Measurements from ENCODE around the gene SLC22A4.

Gene SLC22A4

GRCh38 chr5:132283423-132284043, 10.7 kb upstream of the SLC22A4 start:
- no CpG with 5 or more reads among the region's 5 CpGs for WGBS (ENCODE audit: extremely low coverage, insufficient coverage, insufficient read length)
- no peak overlapping the region for H3K18ac ChIP-seq (ENCODE audit: low read length)

GRCh38 chr5:132289097-132289496, 5.1 kb upstream of the SLC22A4 start:
- no peaks in the 10 kb centered on the region for H3K4me1 ChIP-seq (ENCODE audit: control insufficient read depth in 1 of 2, insufficient read depth in 2 of 2, low read length in 2 of 2)
- no peak overlapping the region for H3K9ac ChIP-seq (ENCODE audit: low read length)
- no peak overlapping the region for H2AFZ ChIP-seq (ENCODE audit: insufficient read depth, low read length, poor library complexity)
- H4K8ac ChIP-seq (ENCODE audit: low read depth, low read length): no peak overlapping the region
- H3K36me3 ChIP-seq (ENCODE audit: control insufficient read depth in 1 of 2, insufficient read depth in 2 of 2, low read length in 2 of 2): no peaks in the 10 kb centered on the region
- no peak overlapping the region for H2BK5ac ChIP-seq (ENCODE audit: low read depth, low read length, poor library complexity)
- H3K27ac ChIP-seq (ENCODE audit: low read depth, low read length): no peak overlapping the region
- no peak overlapping the region for H2AK5ac ChIP-seq (ENCODE audit: low read length)
- WGBS (ENCODE audit: extremely low coverage, insufficient coverage, insufficient read length): no CpG with 5 or more reads among the region's 3 CpGs
- no peaks in the 10 kb centered on the region for H3K27me3 ChIP-seq (ENCODE audit: insufficient read depth, low read length)
- H4K12ac ChIP-seq (ENCODE audit: low read depth, low read length): no peak overlapping the region
- H2BK120ac ChIP-seq (ENCODE audit: insufficient read depth, low read length, poor library complexity): no peak overlapping the region
- no peak overlapping the region for H3K4ac ChIP-seq (ENCODE audit: low read depth, low read length)
- H2BK12ac ChIP-seq (ENCODE audit: low read length): no peak overlapping the region
- DNase-seq: no peak
- H3K79me1 ChIP-seq (ENCODE audit: low read length): peaks cover 12% of the 10 kb centered on the region
- H4K91ac ChIP-seq (ENCODE audit: low read depth, low read length): no peak overlapping the region
- H3K14ac ChIP-seq (ENCODE audit: low read length): no peak overlapping the region
- peaks cover 7% of the 10 kb centered on the region for H3K79me2 ChIP-seq (ENCODE audit: control insufficient read depth, insufficient read depth, low read length, poor library complexity)
- H3K9me3 ChIP-seq (ENCODE audit: insufficient read depth, low read depth, low read length): no peaks in the 10 kb centered on the region
- H3K4me3 ChIP-seq (ENCODE audit: low read depth, low read length): no peak overlapping the region
- H3K4me2 ChIP-seq (ENCODE audit: low read length): no peak overlapping the region
- no peak overlapping the region for H3K23ac ChIP-seq (ENCODE audit: low read length)
- no peak overlapping the region for H3K18ac ChIP-seq (ENCODE audit: low read length)

More at GRCh38 chr5:132283423-132284043, 10.7 kb upstream of the SLC22A4 start:
- no peak overlapping the region for H4K91ac ChIP-seq (ENCODE audit: low read depth, low read length)
- H2AK5ac ChIP-seq (ENCODE audit: low read length): no peak overlapping the region
- no peak overlapping the region for H3K4me3 ChIP-seq (ENCODE audit: low read depth, low read length)
- H4K8ac ChIP-seq (ENCODE audit: low read depth, low read length): no peak overlapping the region
- H3K79me1 ChIP-seq (ENCODE audit: low read length): no peaks in the 10 kb centered on the region
- H3K9ac ChIP-seq (ENCODE audit: low read length): no peak overlapping the region
- H3K36me3 ChIP-seq (ENCODE audit: control insufficient read depth in 1 of 2, insufficient read depth in 2 of 2, low read length in 2 of 2): no peaks in the 10 kb centered on the region
- H3K79me2 ChIP-seq (ENCODE audit: control insufficient read depth, insufficient read depth, low read length, poor library complexity): no peaks in the 10 kb centered on the region
- H2BK12ac ChIP-seq (ENCODE audit: low read length): no peak overlapping the region
- H3K4me2 ChIP-seq (ENCODE audit: low read length): no peak overlapping the region
- H2BK5ac ChIP-seq (ENCODE audit: low read depth, low read length, poor library complexity): no peak overlapping the region
- H4K12ac ChIP-seq (ENCODE audit: low read depth, low read length): no peak overlapping the region
- H3K14ac ChIP-seq (ENCODE audit: low read length): no peak overlapping the region
- no peak overlapping the region for H3K4ac ChIP-seq (ENCODE audit: low read depth, low read length)
- peaks cover 2% of the 10 kb centered on the region in 2 experiments for H3K4me1 ChIP-seq (ENCODE audit: control insufficient read depth in 1 of 2, insufficient read depth in 2 of 2, low read length in 2 of 2)
- H2AFZ ChIP-seq (ENCODE audit: insufficient read depth, low read length, poor library complexity): no peak overlapping the region
- H3K27me3 ChIP-seq (ENCODE audit: insufficient read depth, low read length): no peaks in the 10 kb centered on the region
- peak; percentile 44 to 72 for DNase-seq
- H3K9me3 ChIP-seq (ENCODE audit: insufficient read depth, low read depth, low read length): no peaks in the 10 kb centered on the region
- H2BK120ac ChIP-seq (ENCODE audit: insufficient read depth, low read length, poor library complexity): no peak overlapping the region
- no peak overlapping the region for H3K23ac ChIP-seq (ENCODE audit: low read length)
- no peak overlapping the region for H3K27ac ChIP-seq (ENCODE audit: low read depth, low read length)

GRCh38 chr5:132291026-132291425, 3.2 kb upstream of the SLC22A4 start:
- H3K4me2 ChIP-seq (ENCODE audit: low read length): no peak overlapping the region
- no peaks in the 10 kb centered on the region for H3K36me3 ChIP-seq (ENCODE audit: control insufficient read depth in 1 of 2, insufficient read depth in 2 of 2, low read length in 2 of 2)
- no peak overlapping the region for H4K8ac ChIP-seq (ENCODE audit: low read depth, low read length)
- H2AFZ ChIP-seq (ENCODE audit: insufficient read depth, low read length, poor library complexity): no peak overlapping the region
- H4K12ac ChIP-seq (ENCODE audit: low read depth, low read length): no peak overlapping the region
- no peak overlapping the region for H3K27ac ChIP-seq (ENCODE audit: low read depth, low read length)
- no peak overlapping the region for H2AK5ac ChIP-seq (ENCODE audit: low read length)
- H3K18ac ChIP-seq (ENCODE audit: low read length): no peak overlapping the region
- no peak overlapping the region for H3K23ac ChIP-seq (ENCODE audit: low read length)
- no peak overlapping the region for H4K91ac ChIP-seq (ENCODE audit: low read depth, low read length)
- no CpG with 5 or more reads among the region's 2 CpGs for WGBS (ENCODE audit: extremely low coverage, insufficient coverage, insufficient read length)
- H3K4me3 ChIP-seq (ENCODE audit: low read depth, low read length): no peak overlapping the region
- H2BK120ac ChIP-seq (ENCODE audit: insufficient read depth, low read length, poor library complexity): no peak overlapping the region
- H3K79me1 ChIP-seq (ENCODE audit: low read length): peaks cover 16% of the 10 kb centered on the region
- no peak overlapping the region for H3K9ac ChIP-seq (ENCODE audit: low read length)
- H3K27me3 ChIP-seq (ENCODE audit: insufficient read depth, low read length): no peaks in the 10 kb centered on the region
- H3K79me2 ChIP-seq (ENCODE audit: control insufficient read depth, insufficient read depth, low read length, poor library complexity): peaks cover 7% of the 10 kb centered on the region
- H2BK5ac ChIP-seq (ENCODE audit: low read depth, low read length, poor library complexity): no peak overlapping the region
- H2BK12ac ChIP-seq (ENCODE audit: low read length): no peak overlapping the region
- DNase-seq: no peak
- no peaks in the 10 kb centered on the region for H3K9me3 ChIP-seq (ENCODE audit: insufficient read depth, low read depth, low read length)
- H3K4me1 ChIP-seq (ENCODE audit: control insufficient read depth in 1 of 2, insufficient read depth in 2 of 2, low read length in 2 of 2): peaks cover 11 to 15% of the 10 kb centered on the region in 2 experiments
- H3K14ac ChIP-seq (ENCODE audit: low read length): no peak overlapping the region
- no peak overlapping the region for H3K4ac ChIP-seq (ENCODE audit: low read depth, low read length)

GRCh38 chr5:132293066-132293991, 865 bp upstream of the SLC22A4 start:
- DNase-seq: peak; percentile 97
- no peaks in the 10 kb centered on the region for H3K9me3 ChIP-seq (ENCODE audit: insufficient read depth, low read depth, low read length)
- H3K79me1 ChIP-seq (ENCODE audit: low read length): peaks cover 16% of the 10 kb centered on the region
- H4K12ac ChIP-seq (ENCODE audit: low read depth, low read length): peak overlapping the region; percentile 41
- H4K8ac ChIP-seq (ENCODE audit: low read depth, low read length): peak overlapping the region; percentile 91
- peak overlapping the region; percentile 78 for H3K14ac ChIP-seq (ENCODE audit: low read length)
- peak overlapping the region; percentile 85 for H2BK5ac ChIP-seq (ENCODE audit: low read depth, low read length, poor library complexity)
- H3K23ac ChIP-seq (ENCODE audit: low read length): no peak overlapping the region
- H3K36me3 ChIP-seq (ENCODE audit: control insufficient read depth in 1 of 2, insufficient read depth in 2 of 2, low read length in 2 of 2): no peaks in the 10 kb centered on the region
- H2AK5ac ChIP-seq (ENCODE audit: low read length): peak overlapping the region; percentile 25
- peaks cover 11 to 15% of the 10 kb centered on the region in 2 experiments for H3K4me1 ChIP-seq (ENCODE audit: control insufficient read depth in 1 of 2, insufficient read depth in 2 of 2, low read length in 2 of 2)
- peaks cover 7% of the 10 kb centered on the region for H3K79me2 ChIP-seq (ENCODE audit: control insufficient read depth, insufficient read depth, low read length, poor library complexity)
- no CpG with 5 or more reads among the region's 50 CpGs for WGBS (ENCODE audit: extremely low coverage, insufficient coverage, insufficient read length)
- peak overlapping the region; percentile 100 for H3K4me2 ChIP-seq (ENCODE audit: low read length)
- H2AFZ ChIP-seq (ENCODE audit: insufficient read depth, low read length, poor library complexity): peak overlapping the region; percentile 81
- H3K9ac ChIP-seq (ENCODE audit: low read length): peak overlapping the region; percentile 75
- H2BK12ac ChIP-seq (ENCODE audit: low read length): peak overlapping the region; percentile 29
- H3K4ac ChIP-seq (ENCODE audit: low read depth, low read length): peak overlapping the region; percentile 50
- peak overlapping the region; percentile 75 for H4K91ac ChIP-seq (ENCODE audit: low read depth, low read length)
- H3K27me3 ChIP-seq (ENCODE audit: insufficient read depth, low read length): no peaks in the 10 kb centered on the region
- peak overlapping the region; percentile 63 for H3K27ac ChIP-seq (ENCODE audit: low read depth, low read length)
- H3K18ac ChIP-seq (ENCODE audit: low read length): peak overlapping the region; percentile 50
- peak overlapping the region; percentile 74 for H2BK120ac ChIP-seq (ENCODE audit: insufficient read depth, low read length, poor library complexity)
- H3K4me3 ChIP-seq (ENCODE audit: low read depth, low read length): peak overlapping the region; percentile 66
